RWPE2 (cell line): ENCODE results near the gene NDST1.

ENCODE experiments used
- ATAC-seq: fragments of 200-7000 bp; cut with Tn5 transposase; 3 replicates; pipeline ENCODE4 v1.9.1; 2021; ENCODE audit warnings: low read depth
- DNase-seq: peaks from one replicate; pipeline ENCODE4 v3.0.0-alpha.2; 2020; ENCODE audit warnings: low spot score
- H3K27ac ChIP-seq: fragments of 450-650 bp; 2 replicates; pipeline ENCODE4 v1.5.1; 2017; ENCODE audit warnings: mild to moderate bottlenecking; ENCODE audit not compliant: poor library complexity, severe bottlenecking
- H3K27me3 ChIP-seq: fragments of 250-450 bp; sonication (Bioruptor Pico); 2 replicates; pipeline ENCODE4 v1.5.1; 2021; ENCODE audit warnings: mild to moderate bottlenecking, moderate library complexity; ENCODE audit not compliant: insufficient read depth, poor library complexity, severe bottlenecking
- H3K36me3 ChIP-seq: fragments of 250-450 bp; sonication (Bioruptor Pico); 2 replicates; pipeline ENCODE4 v1.5.1; 2020; ENCODE audit warnings: low read depth, mild to moderate bottlenecking, moderate library complexity
- H3K4me1 ChIP-seq: fragments of 250-450 bp; sonication (Bioruptor Pico); 2 replicates; pipeline ENCODE4 v1.5.1; 2021; ENCODE audit warnings: mild to moderate bottlenecking, moderate library complexity; ENCODE audit not compliant: insufficient read depth, poor library complexity, severe bottlenecking
- H3K4me3 ChIP-seq: fragments of 250-450 bp; sonication (Bioruptor Pico); 2 replicates; pipeline ENCODE4 v1.5.1; 2021; ENCODE audit warnings: mild to moderate bottlenecking, moderate library complexity; ENCODE audit not compliant: severe bottlenecking
- H3K9me3 ChIP-seq: fragments of 250-450 bp; sonication (Bioruptor Pico); 2 replicates; pipeline ENCODE4 v1.5.1; 2021; ENCODE audit warnings: mild to moderate bottlenecking, moderate library complexity; ENCODE audit not compliant: severe bottlenecking
- CTCF ChIP-seq: fragments of 450-650 bp; IDR thresholded peaks from one replicate; pipeline ENCODE4 v1.5.1; 2017; ENCODE audit warnings: mild to moderate bottlenecking, moderate library complexity; ENCODE audit not compliant: poor library complexity, severe bottlenecking

NDST1 gene

GRCh38 chr5:150607105-150607504 lies 99.2 kb downstream of the NDST1 start:
- Histone ChIP-seq H3K4me1 (no peaks in the 10 kb centered on the region), H3K4me3 (no peak overlapping the region), H3K27me3 (no peaks in the 10 kb centered on the region), H3K36me3 (no peaks in the 10 kb centered on the region), H3K9me3 (no peaks in the 10 kb centered on the region), H3K27ac (no peak overlapping the region)
- TF ChIP-seq CTCF, result no peak
- DNase-seq, result no peak
- ATAC-seq, result no peak
